Epithelial cell of proximal tubule (primary cell): Measurements from ENCODE around the gene PTK7. TPM values are rescaled to one million over a fixed set of nuclear protein-coding genes. Genes with fewer than 3 reads are reported as not detected.

Source experiments
- DNase-seq: peaks from one replicate; pipeline ENCODE4 v3.0.0-alpha.2; 2011; ENCODE audit warnings: low read depth
- H3K4me3 ChIP-seq: 2 replicates; pipeline ENCODE4 v1.5.1; 2011; ENCODE audit warnings: low read depth, mild to moderate bottlenecking, low read length
- CTCF ChIP-seq: conservative IDR thresholded peaks from 2 replicates; pipeline ENCODE4 v1.5.1; 2012; ENCODE audit warnings: low read depth, mild to moderate bottlenecking, low read length
- total RNA-seq: library from RNA; depleted of rRNA; stranded (reverse); fragments of >200 nt; gene quantifications from 2 replicates; pipeline ENCODE4 v1.2.3, GENCODE V29; 2015

Gene PTK7
- total RNA-seq, 1 donor from 2014 or later, result 91.2 TPM

DNA sequence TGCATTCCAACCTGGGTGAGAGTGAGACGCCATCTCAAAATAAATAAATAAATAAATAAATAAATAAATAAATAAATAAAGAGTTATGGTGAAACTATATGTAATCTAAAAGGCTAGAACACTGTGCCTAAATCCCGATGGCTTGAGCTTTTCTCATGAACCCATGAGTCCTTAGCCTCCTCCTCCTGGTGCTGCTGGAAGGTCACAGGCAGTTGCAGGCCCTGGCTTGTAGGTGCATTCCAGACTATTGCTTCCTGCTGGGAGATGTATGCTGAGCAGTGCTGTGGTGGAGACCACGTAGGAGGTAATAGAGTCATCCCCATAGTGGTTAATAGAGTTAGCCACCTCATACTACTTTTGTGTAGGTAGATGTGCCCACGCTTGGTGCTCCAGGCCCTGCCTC is 12.5 kb downstream of the PTK7 start:
- H3K4me3 ChIP-seq, result no peak overlapping the region
- no peak for DNase-seq
- TF ChIP-seq CTCF, result no peak

- TF ChIP-seq CTCF, result no peak
- no peak overlapping the region for H3K4me3 ChIP-seq
Observed at GRCh38 chr6:43089467-43089866, 13.4 kb downstream of the PTK7 start.

DNA sequence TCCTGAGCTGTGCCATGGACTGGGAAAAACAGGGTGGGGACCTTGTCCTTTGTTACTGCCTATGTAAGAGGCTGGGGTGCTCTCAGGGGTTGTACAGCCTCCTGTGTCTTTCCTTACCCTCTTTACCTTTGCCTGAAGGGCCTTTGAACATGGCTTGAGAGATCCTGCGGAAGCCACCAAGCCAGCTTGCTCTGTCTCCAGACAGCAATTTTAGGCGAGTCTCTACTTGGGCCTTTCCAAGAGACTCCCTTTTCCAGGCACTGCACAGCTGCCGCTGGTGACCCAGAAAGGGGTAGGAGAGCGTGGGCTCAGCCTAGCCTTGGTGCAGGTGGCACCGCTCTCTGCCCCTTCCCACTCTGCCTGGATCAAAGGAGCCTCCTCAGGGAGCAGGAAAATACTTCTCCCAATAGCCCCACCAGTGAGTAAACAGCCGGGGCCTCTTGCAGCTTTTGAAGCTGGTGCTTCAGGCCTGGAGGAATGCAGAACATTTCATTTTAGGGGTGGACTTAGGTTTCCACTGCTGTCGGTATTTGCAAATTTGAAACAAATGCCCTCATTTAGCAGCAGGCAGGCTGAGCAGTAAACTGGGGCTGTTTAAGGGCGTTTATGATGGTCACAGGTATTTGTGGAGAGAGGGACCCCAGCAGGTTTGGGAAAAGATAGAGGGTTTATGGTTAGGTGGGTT is 13.9 kb downstream of the PTK7 start:
- H3K4me3 ChIP-seq, result no peak overlapping the region
- no peak for DNase-seq
- no peak for TF ChIP-seq CTCF

More at GRCh38 chr6:43089467-43089866, 13.4 kb downstream of the PTK7 start:
- DNase-seq, result no peak

DNA sequence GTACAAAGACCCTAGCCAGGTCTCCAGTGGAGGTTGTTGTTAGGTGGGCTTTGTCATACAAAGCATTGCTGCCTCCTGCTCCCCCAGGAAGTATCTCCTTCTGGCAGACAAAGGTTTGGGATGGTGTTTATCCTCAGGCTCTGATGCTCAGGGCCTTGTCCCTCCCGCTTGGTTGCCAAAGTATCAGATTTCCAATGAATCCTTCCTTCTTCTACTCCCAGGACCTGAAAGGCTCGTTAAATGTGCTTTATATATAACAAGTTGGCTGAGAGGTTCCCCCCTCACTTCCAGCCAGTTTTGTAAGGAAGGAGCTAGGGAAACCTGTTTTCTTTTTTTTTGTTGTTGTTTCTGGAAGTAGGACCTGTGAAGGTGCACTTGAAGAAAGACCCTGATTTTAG is 14.4 kb downstream of the PTK7 start:
- DNase-seq, result no peak
- H3K4me3 ChIP-seq, result no peak overlapping the region
- TF ChIP-seq CTCF, result no peak

GRCh38 chr6:43091020-43091419 is 14.9 kb downstream of the PTK7 start:
- no peak for TF ChIP-seq CTCF
- DNase-seq, result no peak
- H3K4me3 ChIP-seq, result no peak overlapping the region

GRCh38 chr6:43091436-43091991 is 15.4 kb downstream of the PTK7 start:
- TF ChIP-seq CTCF, result no peak
- no peak for DNase-seq
- H3K4me3 ChIP-seq, result no peak overlapping the region

DNA sequence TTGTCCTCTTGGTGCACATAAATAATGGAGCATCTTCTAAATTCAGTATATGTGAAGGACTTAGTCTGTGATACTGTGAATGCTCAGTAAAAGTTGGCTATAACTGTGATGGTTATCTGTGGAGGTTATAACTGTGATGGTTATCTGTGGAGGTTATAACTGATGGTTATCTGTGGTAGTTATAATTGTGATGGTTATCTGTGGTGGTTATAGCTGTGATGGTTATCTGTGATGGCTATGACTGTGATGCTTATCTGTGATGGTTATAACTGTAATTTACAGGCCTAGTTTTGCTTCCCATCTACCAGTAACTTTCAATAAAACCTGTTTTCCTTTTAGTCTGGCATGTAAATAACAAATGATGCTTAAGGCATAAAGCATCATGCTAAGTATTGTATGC is 16.5 kb downstream of the PTK7 start:
- TF ChIP-seq CTCF, result no peak
- no peak overlapping the region for H3K4me3 ChIP-seq

More for the DNA sequence above, 16.5 kb downstream of the PTK7 start:
- no peak for DNase-seq
